SJSA1 (cell line): Measurements from ENCODE around the gene C4orf50. TPM values are rescaled to one million over a fixed set of nuclear protein-coding genes. Genes with fewer than 3 reads are reported as not detected.

Source experiments
- DNase-seq, 2 experiments: peaks; one replicate each; pipeline ENCODE4 v3.0.0-alpha.2; 2015 to 2020; ENCODE audit warnings: low spot score in 2 of 2, low read depth in 1 of 2
- H3K27ac ChIP-seq: fragments of 250-450 bp; sonication (Bioruptor Pico); 2 replicates; pipeline ENCODE4 v1.5.1; 2020; ENCODE audit warnings: mild to moderate bottlenecking, moderate library complexity
- H3K27me3 ChIP-seq: fragments of 250-450 bp; sonication (Bioruptor Pico); replicated peaks from 2 replicates; pipeline ENCODE4 v1.5.1; 2020; ENCODE audit warnings: mild to moderate bottlenecking, moderate library complexity
- H3K36me3 ChIP-seq: fragments of 250-450 bp; sonication (Bioruptor Pico); 2 replicates; pipeline ENCODE4 v1.5.1; 2020; ENCODE audit warnings: mild to moderate bottlenecking
- H3K4me1 ChIP-seq: fragments of 250-450 bp; sonication (Bioruptor Pico); replicated peaks from 2 replicates; pipeline ENCODE4 v1.6.1; 2021; ENCODE audit warnings: mild to moderate bottlenecking
- H3K4me3 ChIP-seq: fragments of 250-450 bp; sonication (Bioruptor Pico); 2 replicates; pipeline ENCODE4 v1.5.1; 2020; ENCODE audit warnings: mild to moderate bottlenecking
- H3K9me3 ChIP-seq: fragments of 250-450 bp; sonication (Bioruptor Pico); replicated peaks from 2 replicates; pipeline ENCODE4 v1.5.1; 2020; ENCODE audit warnings: mild to moderate bottlenecking
- total RNA-seq: library from RNA; depleted of rRNA; stranded (reverse); fragments of >200 nt; shearing (Covaris generic); gene quantifications from 2 replicates; pipeline ENCODE4 v1.2.3, GENCODE V29; 2014; rRNA removed

The C4orf50 gene
- total RNA-seq, result not detected in 2 replicates

- Histone ChIP-seq H3K27ac (no peak within 1 kb of the TSS), H3K4me1 (no peaks in the 10 kb centered on the region), H3K4me3 (no peak within 1 kb of the TSS), H3K27me3 (no peaks in the 10 kb centered on the region), H3K36me3 (no peaks in the 10 kb centered on the region), H3K9me3 (no peaks in the 10 kb centered on the region)
- DNase-seq, result no peak
Observed at GRCh38 chr4:6018331-6018730, at the start of gene C4orf50. TSS of gene C4orf50 (minus strand) at chr4:6018431.

GRCh38 chr4:6065934-6066590 lies 47.8 kb upstream of the C4orf50 start:
- Histone ChIP-seq H3K36me3 (no peaks in the 10 kb centered on the region), H3K4me3 (no peak overlapping the region), H3K4me1 (no peaks in the 10 kb centered on the region), H3K27ac (no peak overlapping the region), H3K27me3 (no peaks in the 10 kb centered on the region), H3K9me3 (no peaks in the 10 kb centered on the region)
- DNase-seq, result no peak

GRCh38 chr4:6065166-6065565 lies 46.9 kb upstream of the C4orf50 start:
- Histone ChIP-seq H3K4me3 (no peak overlapping the region), H3K4me1 (no peaks in the 10 kb centered on the region)
- no peak for DNase-seq

GRCh38 chr4:6064383-6064782 lies 46.2 kb upstream of the C4orf50 start:
- H3K4me1 ChIP-seq, result no peaks in the 10 kb centered on the region
- no peaks in the 10 kb centered on the region for H3K27me3 ChIP-seq
- H3K9me3 ChIP-seq, result no peaks in the 10 kb centered on the region
- no peak overlapping the region for H3K27ac ChIP-seq
- DNase-seq, result no peak
- H3K4me3 ChIP-seq, result no peak overlapping the region
- no peaks in the 10 kb centered on the region for H3K36me3 ChIP-seq

More at GRCh38 chr4:6065166-6065565, 46.9 kb upstream of the C4orf50 start:
- H3K36me3 ChIP-seq, result no peaks in the 10 kb centered on the region
- H3K27me3 ChIP-seq, result no peaks in the 10 kb centered on the region
- no peaks in the 10 kb centered on the region for H3K9me3 ChIP-seq
- no peak overlapping the region for H3K27ac ChIP-seq

- no peak for DNase-seq
Observed at GRCh38 chr4:6063684-6064083, 45.5 kb upstream of the C4orf50 start.

GRCh38 chr4:6062133-6062532 lies 43.9 kb upstream of the C4orf50 start:
- no peak for DNase-seq
- H3K4me1 ChIP-seq, result no peaks in the 10 kb centered on the region
- no peaks in the 10 kb centered on the region for H3K36me3 ChIP-seq
- H3K4me3 ChIP-seq, result no peak overlapping the region
- H3K27ac ChIP-seq, result no peak overlapping the region
- H3K9me3 ChIP-seq, result no peaks in the 10 kb centered on the region
- H3K27me3 ChIP-seq, result no peaks in the 10 kb centered on the region

More at GRCh38 chr4:6063684-6064083, 45.5 kb upstream of the C4orf50 start:
- H3K27me3 ChIP-seq, result no peaks in the 10 kb centered on the region
- no peak overlapping the region for H3K27ac ChIP-seq
- no peak overlapping the region for H3K4me3 ChIP-seq
- H3K4me1 ChIP-seq, result no peaks in the 10 kb centered on the region
- no peaks in the 10 kb centered on the region for H3K9me3 ChIP-seq
- H3K36me3 ChIP-seq, result no peaks in the 10 kb centered on the region

- Histone ChIP-seq H3K9me3 (no peaks in the 10 kb centered on the region), H3K4me1 (no peaks in the 10 kb centered on the region), H3K27me3 (no peaks in the 10 kb centered on the region), H3K36me3 (no peaks in the 10 kb centered on the region), H3K4me3 (no peak overlapping the region), H3K27ac (no peak overlapping the region)
- no peak for DNase-seq
Observed at GRCh38 chr4:6059375-6059805, 41.2 kb upstream of the C4orf50 start.

GRCh38 chr4:6058531-6059374 lies 40.5 kb upstream of the C4orf50 start:
- Histone ChIP-seq H3K27me3 (no peaks in the 10 kb centered on the region), H3K36me3 (no peaks in the 10 kb centered on the region), H3K27ac (no peak overlapping the region), H3K9me3 (no peaks in the 10 kb centered on the region), H3K4me1 (no peaks in the 10 kb centered on the region), H3K4me3 (no peak overlapping the region)
- no peak for DNase-seq

GRCh38 chr4:6056976-6057766 lies 38.9 kb upstream of the C4orf50 start:
- Histone ChIP-seq H3K9me3 (no peaks in the 10 kb centered on the region), H3K4me1 (no peaks in the 10 kb centered on the region), H3K4me3 (no peak overlapping the region), H3K27me3 (no peaks in the 10 kb centered on the region), H3K27ac (no peak overlapping the region), H3K36me3 (no peaks in the 10 kb centered on the region)
- DNase-seq, result no peak

- Histone ChIP-seq H3K4me3 (no peak overlapping the region), H3K9me3 (no peaks in the 10 kb centered on the region), H3K27ac (no peak overlapping the region), H3K4me1 (no peaks in the 10 kb centered on the region), H3K27me3 (no peaks in the 10 kb centered on the region), H3K36me3 (no peaks in the 10 kb centered on the region)
- no peak for DNase-seq
Observed at GRCh38 chr4:6055436-6055835, 37.2 kb upstream of the C4orf50 start.

GRCh38 chr4:6055030-6055429 lies 36.8 kb upstream of the C4orf50 start:
- no peaks in the 10 kb centered on the region for H3K9me3 ChIP-seq
- no peak overlapping the region for H3K27ac ChIP-seq
- no peaks in the 10 kb centered on the region for H3K36me3 ChIP-seq
- no peaks in the 10 kb centered on the region for H3K4me1 ChIP-seq
- H3K27me3 ChIP-seq, result no peaks in the 10 kb centered on the region
- H3K4me3 ChIP-seq, result no peak overlapping the region
- DNase-seq, result no peak

- Histone ChIP-seq H3K9me3 (no peaks in the 10 kb centered on the region), H3K27ac (no peak overlapping the region), H3K4me3 (no peak overlapping the region), H3K27me3 (no peaks in the 10 kb centered on the region), H3K36me3 (no peaks in the 10 kb centered on the region), H3K4me1 (no peaks in the 10 kb centered on the region)
- no peak for DNase-seq
Observed at GRCh38 chr4:6054162-6054922, 36.1 kb upstream of the C4orf50 start.

- H3K4me3 ChIP-seq, result no peak overlapping the region
- no peaks in the 10 kb centered on the region for H3K4me1 ChIP-seq
- no peaks in the 10 kb centered on the region for H3K9me3 ChIP-seq
- no peaks in the 10 kb centered on the region for H3K36me3 ChIP-seq
- no peak for DNase-seq
- no peaks in the 10 kb centered on the region for H3K27me3 ChIP-seq
- no peak overlapping the region for H3K27ac ChIP-seq
Observed at GRCh38 chr4:6052679-6053078, 34.4 kb upstream of the C4orf50 start.
